Measurements from ENCODE around the gene PNMA6E.

PNMA6E gene

DNA sequence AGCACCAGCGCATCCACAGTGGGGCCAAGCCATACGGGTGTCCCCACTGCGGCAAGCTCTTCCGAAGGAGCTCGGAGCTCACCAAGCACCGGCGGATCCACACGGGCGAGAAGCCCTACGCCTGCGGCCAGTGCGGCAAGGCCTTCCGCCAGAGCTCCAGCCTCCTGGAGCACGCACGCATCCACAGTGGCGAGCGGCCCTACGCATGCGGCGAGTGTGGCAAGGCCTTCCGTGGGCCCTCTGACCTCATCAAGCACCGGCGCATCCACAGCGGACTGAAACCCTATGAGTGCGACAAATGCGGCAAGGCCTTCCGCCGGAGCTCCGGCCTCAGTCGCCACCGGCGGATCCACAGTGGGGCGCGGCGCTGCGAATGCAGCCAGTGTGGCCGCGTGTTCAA is 53.6 kb downstream of the PNMA6E start (continued):
- TF ChIP-seq, protein P1, sequence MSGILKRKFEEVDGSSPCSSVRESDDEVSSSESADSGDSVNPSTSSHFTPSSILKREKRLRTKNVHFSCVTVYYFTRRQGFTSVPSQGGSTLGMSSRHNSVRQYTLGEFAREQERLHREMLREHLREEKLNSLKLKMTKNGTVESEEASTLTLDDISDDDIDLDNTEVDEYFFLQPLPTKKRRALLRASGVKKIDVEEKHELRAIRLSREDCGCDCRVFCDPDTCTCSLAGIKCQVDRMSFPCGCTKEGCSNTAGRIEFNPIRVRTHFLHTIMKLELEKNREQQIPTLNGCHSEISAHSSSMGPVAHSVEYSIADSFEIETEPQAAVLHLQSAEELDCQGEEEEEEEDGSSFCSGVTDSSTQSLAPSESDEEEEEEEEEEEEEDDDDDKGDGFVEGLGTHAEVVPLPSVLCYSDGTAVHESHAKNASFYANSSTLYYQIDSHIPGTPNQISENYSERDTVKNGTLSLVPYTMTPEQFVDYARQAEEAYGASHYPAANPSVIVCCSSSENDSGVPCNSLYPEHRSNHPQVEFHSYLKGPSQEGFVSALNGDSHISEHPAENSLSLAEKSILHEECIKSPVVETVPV (CRISPR knock-in tag; IDR thresholded peaks at IDR 0.05) = no peak
